ENCODE results near the gene KRTAP1-1.
"Not testable (repeated sequence)": the region's sequence is repeated elsewhere in the genome, so short reads cannot be mapped to it uniquely, and the experiment has no call there.

DNA sequence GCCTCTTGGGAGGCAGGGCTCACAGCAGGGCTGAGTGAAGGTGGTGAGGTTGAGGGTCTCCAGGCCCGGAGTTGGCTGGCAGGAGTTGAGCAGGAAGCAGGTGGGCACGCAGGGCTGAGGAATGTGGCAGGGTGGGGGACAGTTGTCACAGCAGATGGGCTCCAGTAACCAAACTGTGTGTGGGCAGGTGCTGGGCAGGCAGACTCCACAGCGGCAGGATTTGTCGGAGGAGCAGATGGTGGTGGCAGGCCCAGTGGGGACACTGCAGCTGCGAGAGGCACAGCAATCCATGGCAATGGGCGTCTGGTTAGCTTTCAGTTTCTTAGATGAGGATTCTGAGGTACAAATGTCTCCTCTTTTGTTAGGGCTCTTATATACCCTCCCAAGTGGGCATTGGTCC, 41.7 kb downstream of the KRTAP1-1 start, which contains the start of gene KRTAP3-2:
- TF ChIP-seq POLR2A (IDR thresholded peaks at IDR 0.05) = not testable (repeated sequence)
- TF ChIP-seq, protein P1, sequence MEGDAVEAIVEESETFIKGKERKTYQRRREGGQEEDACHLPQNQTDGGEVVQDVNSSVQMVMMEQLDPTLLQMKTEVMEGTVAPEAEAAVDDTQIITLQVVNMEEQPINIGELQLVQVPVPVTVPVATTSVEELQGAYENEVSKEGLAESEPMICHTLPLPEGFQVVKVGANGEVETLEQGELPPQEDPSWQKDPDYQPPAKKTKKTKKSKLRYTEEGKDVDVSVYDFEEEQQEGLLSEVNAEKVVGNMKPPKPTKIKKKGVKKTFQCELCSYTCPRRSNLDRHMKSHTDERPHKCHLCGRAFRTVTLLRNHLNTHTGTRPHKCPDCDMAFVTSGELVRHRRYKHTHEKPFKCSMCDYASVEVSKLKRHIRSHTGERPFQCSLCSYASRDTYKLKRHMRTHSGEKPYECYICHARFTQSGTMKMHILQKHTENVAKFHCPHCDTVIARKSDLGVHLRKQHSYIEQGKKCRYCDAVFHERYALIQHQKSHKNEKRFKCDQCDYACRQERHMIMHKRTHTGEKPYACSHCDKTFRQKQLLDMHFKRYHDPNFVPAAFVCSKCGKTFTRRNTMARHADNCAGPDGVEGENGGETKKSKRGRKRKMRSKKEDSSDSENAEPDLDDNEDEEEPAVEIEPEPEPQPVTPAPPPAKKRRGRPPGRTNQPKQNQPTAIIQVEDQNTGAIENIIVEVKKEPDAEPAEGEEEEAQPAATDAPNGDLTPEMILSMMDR (IDR thresholded peaks at IDR 0.05) = not testable (repeated sequence)

Data from testis (tissue), 2 donors.